Type B pancreatic cell (in vitro differentiated cells): ENCODE measurements around the gene TRIO. TPM values are rescaled to one million over a fixed set of nuclear protein-coding genes. Genes with fewer than 3 reads are reported as not detected.

Experiments
- DNase-seq: peaks from one replicate; pipeline ENCODE4 v3.0.0; 2021; ENCODE audit warnings: mixed read lengths; ENCODE audit not compliant: unreplicated experiment; ENCODE audit errors: extremely low spot score
- H3K27ac Mint-ChIP-seq: 2 replicates; pipeline ENCODE4 v1.8.0; 2021; ENCODE audit warnings: mild to moderate bottlenecking, mixed read lengths
- H3K27me3 Mint-ChIP-seq: 2 replicates; pipeline ENCODE4 v1.8.0; 2021; ENCODE audit warnings: mixed read lengths
- H3K36me3 Mint-ChIP-seq: 2 replicates; pipeline ENCODE4 v1.8.0; 2021; ENCODE audit warnings: mixed read lengths
- H3K4me1 Mint-ChIP-seq: one replicate; pipeline ENCODE4 v1.8.0; 2021; ENCODE audit warnings: mixed read lengths; ENCODE audit not compliant: unreplicated experiment
- H3K4me3 Mint-ChIP-seq: 2 replicates; pipeline ENCODE4 v1.8.0; 2021; ENCODE audit warnings: mild to moderate bottlenecking, mixed read lengths
- H3K9me3 Mint-ChIP-seq: 2 replicates; pipeline ENCODE4 v1.8.0; 2021; ENCODE audit warnings: mixed read lengths
- total RNA-seq: library from RNA; stranded (reverse); gene quantifications from 2 replicates; pipeline ENCODE4 v1.2.1, GENCODE V29; 2021; ENCODE audit warnings: low replicate concordance
- TF ChIP-seq, protein P1 (sequence below): fragments of 200-600 bp; sonication (generic); conservative IDR thresholded peaks from 2 replicates; pipeline ENCODE4 v1.5.0; 2021; ENCODE audit warnings: antibody characterized with exemption, mild to moderate bottlenecking

The TRIO gene
- total RNA-seq, 1 donor from 2014 or later, result 145 TPM

- Mint-ChIP-seq H3K9me3 (no peaks in the 10 kb centered on the region), H3K36me3 (no peaks in the 10 kb centered on the region), H3K4me3 (peak overlapping the region; percentile 32), H3K27me3 (no peaks in the 10 kb centered on the region), H3K4me1 (peaks cover 77% of the 10 kb centered on the region), H3K27ac (peak overlapping the region; percentile 49)
- TF ChIP-seq, protein P1, sequence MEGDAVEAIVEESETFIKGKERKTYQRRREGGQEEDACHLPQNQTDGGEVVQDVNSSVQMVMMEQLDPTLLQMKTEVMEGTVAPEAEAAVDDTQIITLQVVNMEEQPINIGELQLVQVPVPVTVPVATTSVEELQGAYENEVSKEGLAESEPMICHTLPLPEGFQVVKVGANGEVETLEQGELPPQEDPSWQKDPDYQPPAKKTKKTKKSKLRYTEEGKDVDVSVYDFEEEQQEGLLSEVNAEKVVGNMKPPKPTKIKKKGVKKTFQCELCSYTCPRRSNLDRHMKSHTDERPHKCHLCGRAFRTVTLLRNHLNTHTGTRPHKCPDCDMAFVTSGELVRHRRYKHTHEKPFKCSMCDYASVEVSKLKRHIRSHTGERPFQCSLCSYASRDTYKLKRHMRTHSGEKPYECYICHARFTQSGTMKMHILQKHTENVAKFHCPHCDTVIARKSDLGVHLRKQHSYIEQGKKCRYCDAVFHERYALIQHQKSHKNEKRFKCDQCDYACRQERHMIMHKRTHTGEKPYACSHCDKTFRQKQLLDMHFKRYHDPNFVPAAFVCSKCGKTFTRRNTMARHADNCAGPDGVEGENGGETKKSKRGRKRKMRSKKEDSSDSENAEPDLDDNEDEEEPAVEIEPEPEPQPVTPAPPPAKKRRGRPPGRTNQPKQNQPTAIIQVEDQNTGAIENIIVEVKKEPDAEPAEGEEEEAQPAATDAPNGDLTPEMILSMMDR, result no peak
- DNase-seq, result no peak
Observed at GRCh38 chr5:14266171-14266570, 123.0 kb downstream of the TRIO start.

- Mint-ChIP-seq H3K4me1 (peaks cover 72% of the 10 kb centered on the region), H3K36me3 (no peaks in the 10 kb centered on the region), H3K4me3 (no peak overlapping the region), H3K27me3 (no peaks in the 10 kb centered on the region), H3K9me3 (no peaks in the 10 kb centered on the region), H3K27ac (no peak overlapping the region)
- TF ChIP-seq, protein P1, result no peak
- DNase-seq, result no peak
Observed at GRCh38 chr5:14266686-14267085, 123.5 kb downstream of the TRIO start.

DNA sequence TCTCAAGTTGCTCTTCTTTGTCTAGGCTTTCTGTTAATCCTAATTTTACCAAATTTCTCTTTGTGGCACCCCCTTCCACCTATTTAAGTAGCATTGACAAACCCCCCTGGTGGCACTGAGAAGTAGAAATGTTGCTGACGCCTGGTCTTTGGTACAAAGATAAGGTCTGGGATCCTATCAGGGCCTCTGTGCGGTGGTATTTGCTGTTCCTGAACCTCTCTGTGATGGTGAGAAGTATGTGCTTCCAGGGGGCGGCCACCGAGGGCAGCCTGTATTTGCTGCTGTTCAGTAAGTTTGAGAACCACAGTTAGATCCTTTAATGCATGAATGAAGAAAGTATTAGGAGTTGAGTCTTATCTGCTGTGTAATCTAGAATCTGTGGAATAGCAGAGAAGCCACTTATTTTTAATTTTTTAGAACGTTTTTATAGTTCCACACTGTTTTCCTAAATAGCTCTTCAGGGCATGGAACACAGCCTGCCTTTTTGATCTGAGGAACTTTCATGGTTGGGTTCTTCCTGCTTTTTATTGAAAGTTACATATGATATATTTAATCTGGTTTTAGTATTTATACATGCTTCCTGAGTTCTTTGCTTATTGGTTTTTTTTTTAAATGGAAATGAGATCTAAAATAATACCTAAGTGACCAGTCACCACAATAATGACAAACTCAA is 124.2 kb downstream of the TRIO start:
- H3K4me3 Mint-ChIP-seq, result no peak overlapping the region
- H3K27me3 Mint-ChIP-seq, result no peaks in the 10 kb centered on the region
- no peak for DNase-seq
- peaks cover 67% of the 10 kb centered on the region for H3K4me1 Mint-ChIP-seq
- no peaks in the 10 kb centered on the region for H3K9me3 Mint-ChIP-seq
- peak overlapping the region; percentile 68 for H3K27ac Mint-ChIP-seq
- TF ChIP-seq, protein P1, result peak; percentile 33
- H3K36me3 Mint-ChIP-seq, result no peaks in the 10 kb centered on the region

GRCh38 chr5:14267991-14268708 is 125.0 kb downstream of the TRIO start:
- DNase-seq, result no peak

GRCh38 chr5:14268738-14269137 is 125.6 kb downstream of the TRIO start:
- H3K27ac Mint-ChIP-seq, result peak overlapping the region; percentile 62
- H3K4me3 Mint-ChIP-seq, result peak overlapping the region; percentile 49
- H3K4me1 Mint-ChIP-seq, result peaks cover 59% of the 10 kb centered on the region
- no peaks in the 10 kb centered on the region for H3K9me3 Mint-ChIP-seq
- no peak for DNase-seq
- H3K27me3 Mint-ChIP-seq, result no peaks in the 10 kb centered on the region
- H3K36me3 Mint-ChIP-seq, result no peaks in the 10 kb centered on the region
- TF ChIP-seq, protein P1, result no peak

More at GRCh38 chr5:14267991-14268708, 125.0 kb downstream of the TRIO start:
- Mint-ChIP-seq H3K36me3 (no peaks in the 10 kb centered on the region), H3K9me3 (no peaks in the 10 kb centered on the region), H3K27ac (peak overlapping the region; percentile 62), H3K27me3 (no peaks in the 10 kb centered on the region), H3K4me3 (peak overlapping the region; percentile 49), H3K4me1 (peaks cover 62% of the 10 kb centered on the region)
- TF ChIP-seq, protein P1, result no peak
